ENCODE data around the gene CYTH2. TPM values are rescaled to one million over a fixed set of nuclear protein-coding genes. Genes with fewer than 3 reads are reported as not detected.

Gene CYTH2
- total RNA-seq, 3 donors from 2014 or later = 30.7 to 36.2 (median 31.5) TPM

- Mint-ChIP-seq H3K4me1 (ENCODE audit: low read depth) (no peaks in the 10 kb centered on the region), H3K36me3 (ENCODE audit: insufficient read depth) (peaks cover 18% of the 10 kb centered on the region), H3K4me3 (no peak overlapping the region), H3K27me3 (ENCODE audit: low read depth) (no peaks in the 10 kb centered on the region), H3K9me3 (no peaks in the 10 kb centered on the region)
- DNase-seq (no peak), ATAC-seq (peak; percentile 32 to 46)
Measured at GRCh38 chr19:48461982-48462655, 7.0 kb upstream of the CYTH2 start.

DNA sequence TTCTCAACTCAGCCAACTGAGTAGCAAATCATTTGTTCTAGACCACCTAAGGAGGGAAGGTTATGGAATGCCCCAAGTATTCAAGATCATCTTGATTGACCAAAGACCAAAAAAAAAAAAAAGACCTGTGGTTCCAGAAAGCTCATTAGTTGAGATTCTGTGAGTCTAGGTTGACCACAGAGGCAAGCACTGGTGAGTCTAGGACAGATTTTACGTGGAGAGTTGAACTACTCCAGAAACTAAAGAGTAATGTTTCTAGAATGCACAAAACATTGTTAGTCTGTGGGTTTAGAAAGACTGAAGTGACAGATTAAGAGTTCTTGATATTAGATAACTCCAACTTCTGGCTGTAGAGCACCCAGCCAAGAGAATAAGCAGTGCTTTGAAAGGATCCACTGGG is 4.0 kb upstream of the CYTH2 start:
- H3K36me3 Mint-ChIP-seq (ENCODE audit: insufficient read depth) = peaks cover 7% of the 10 kb centered on the region
- ATAC-seq = no peak
- H3K4me3 Mint-ChIP-seq = no peak overlapping the region
- DNase-seq = no peak
- no peaks in the 10 kb centered on the region for H3K9me3 Mint-ChIP-seq
- peaks cover 15% of the 10 kb centered on the region for H3K4me1 Mint-ChIP-seq (ENCODE audit: low read depth)
- no peaks in the 10 kb centered on the region for H3K27me3 Mint-ChIP-seq (ENCODE audit: low read depth)

DNA sequence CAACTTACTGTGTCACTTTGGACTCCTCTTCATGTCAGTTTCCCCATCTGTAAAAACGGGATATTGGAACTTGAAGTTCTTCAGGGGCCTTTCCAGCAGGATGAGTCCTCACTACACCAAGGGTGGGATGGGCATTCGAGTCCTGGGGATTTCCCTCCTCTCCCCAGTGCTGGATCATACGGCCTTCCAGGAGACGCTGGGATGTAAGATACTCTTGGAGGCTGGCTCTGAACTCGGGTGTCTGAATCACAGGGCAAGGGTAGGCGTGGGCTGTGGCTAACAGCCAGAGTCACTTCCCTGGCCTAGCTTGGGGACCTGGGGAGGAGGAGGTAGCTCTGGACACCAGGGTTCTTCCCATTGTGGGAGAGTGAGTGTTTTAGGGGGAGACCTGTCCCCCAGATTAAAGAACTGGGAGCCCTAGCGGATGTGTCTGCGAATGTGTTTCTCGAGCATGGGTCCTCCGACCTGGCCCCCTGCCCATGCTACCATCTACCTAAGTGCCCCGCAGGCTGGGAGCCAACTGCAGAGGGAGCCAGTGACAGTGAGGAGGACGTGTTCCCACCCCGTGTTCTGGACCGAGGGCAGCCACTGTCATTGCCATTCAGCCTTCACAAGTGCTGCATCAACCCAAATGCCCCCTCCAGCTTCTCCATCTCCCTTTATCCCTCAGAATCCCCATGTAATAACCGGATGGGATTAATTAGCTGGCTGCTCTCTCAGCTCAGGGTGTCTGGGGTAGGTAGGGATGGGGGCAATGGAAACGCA is 2.4 kb upstream of the CYTH2 start:
- Mint-ChIP-seq H3K4me1 (ENCODE audit: low read depth) (peaks cover 20% of the 10 kb centered on the region), H3K27me3 (ENCODE audit: low read depth) (no peaks in the 10 kb centered on the region), H3K9me3 (no peaks in the 10 kb centered on the region), H3K36me3 (ENCODE audit: insufficient read depth) (peaks cover 9% of the 10 kb centered on the region), H3K4me3 (no peak overlapping the region)
- DNase-seq (no peak), ATAC-seq (no peak)

- H3K9me3 Mint-ChIP-seq = no peaks in the 10 kb centered on the region
- peak overlapping the region; percentile 93 for H3K4me3 Mint-ChIP-seq
Measured at GRCh38 chr19:48468772-48469288, 339 bp upstream of the CYTH2 start.

GRCh38 chr19:48469934-48470680 is 938 bp downstream of the CYTH2 start:
- H3K4me3 Mint-ChIP-seq = peak overlapping the region; percentile 93
- H3K36me3 Mint-ChIP-seq (ENCODE audit: insufficient read depth) = peaks cover 11% of the 10 kb centered on the region
- no peaks in the 10 kb centered on the region for H3K27me3 Mint-ChIP-seq (ENCODE audit: low read depth)
- DNase-seq = no peak
- ATAC-seq = no peak
- H3K4me1 Mint-ChIP-seq (ENCODE audit: low read depth) = peaks cover 22% of the 10 kb centered on the region
- no peaks in the 10 kb centered on the region for H3K9me3 Mint-ChIP-seq

More at GRCh38 chr19:48468772-48469288, 339 bp upstream of the CYTH2 start:
- Mint-ChIP-seq H3K4me1 (ENCODE audit: low read depth) (peaks cover 20% of the 10 kb centered on the region), H3K36me3 (ENCODE audit: insufficient read depth) (peaks cover 9% of the 10 kb centered on the region), H3K27me3 (ENCODE audit: low read depth) (no peaks in the 10 kb centered on the region)
- ATAC-seq = peak; percentile 91 to 93
- peak; percentile 99 for DNase-seq

GRCh38 chr19:48470856-48471255 is 1.7 kb downstream of the CYTH2 start:
- no peak for DNase-seq
- H3K9me3 Mint-ChIP-seq = no peaks in the 10 kb centered on the region
- ATAC-seq = no peak

GRCh38 chr19:48471836-48472235 is 2.7 kb downstream of the CYTH2 start:
- H3K4me1 Mint-ChIP-seq (ENCODE audit: low read depth) = peaks cover 22% of the 10 kb centered on the region
- no peaks in the 10 kb centered on the region for H3K9me3 Mint-ChIP-seq

More at GRCh38 chr19:48470856-48471255, 1.7 kb downstream of the CYTH2 start:
- peaks cover 12% of the 10 kb centered on the region for H3K36me3 Mint-ChIP-seq (ENCODE audit: insufficient read depth)
- H3K4me3 Mint-ChIP-seq = peak overlapping the region; percentile 93
- H3K27me3 Mint-ChIP-seq (ENCODE audit: low read depth) = no peaks in the 10 kb centered on the region
- peaks cover 22% of the 10 kb centered on the region for H3K4me1 Mint-ChIP-seq (ENCODE audit: low read depth)

GRCh38 chr19:48473161-48473966 is 4.2 kb downstream of the CYTH2 start:
- Mint-ChIP-seq H3K4me1 (ENCODE audit: low read depth) (peaks cover 16% of the 10 kb centered on the region), H3K4me3 (no peak overlapping the region)

More at GRCh38 chr19:48471836-48472235, 2.7 kb downstream of the CYTH2 start:
- Mint-ChIP-seq H3K36me3 (ENCODE audit: insufficient read depth) (peaks cover 12% of the 10 kb centered on the region), H3K27me3 (ENCODE audit: low read depth) (no peaks in the 10 kb centered on the region), H3K4me3 (no peak overlapping the region)
- ATAC-seq = no peak
- DNase-seq = no peak

GRCh38 chr19:48474084-48474592 is 5.0 kb downstream of the CYTH2 start:
- no peak for ATAC-seq
- no peak for DNase-seq
- Mint-ChIP-seq H3K4me1 (ENCODE audit: low read depth) (peaks cover 12% of the 10 kb centered on the region), H3K27me3 (ENCODE audit: low read depth) (no peaks in the 10 kb centered on the region), H3K4me3 (no peak overlapping the region), H3K9me3 (no peaks in the 10 kb centered on the region), H3K36me3 (ENCODE audit: insufficient read depth) (peaks cover 12% of the 10 kb centered on the region)

More at GRCh38 chr19:48473161-48473966, 4.2 kb downstream of the CYTH2 start:
- Mint-ChIP-seq H3K36me3 (ENCODE audit: insufficient read depth) (peaks cover 12% of the 10 kb centered on the region), H3K27me3 (ENCODE audit: low read depth) (no peaks in the 10 kb centered on the region), H3K9me3 (no peaks in the 10 kb centered on the region)
- no peak for ATAC-seq
- DNase-seq = no peak

- H3K4me1 Mint-ChIP-seq (ENCODE audit: low read depth) = peaks cover 7% of the 10 kb centered on the region
- no peaks in the 10 kb centered on the region for H3K9me3 Mint-ChIP-seq
- H3K4me3 Mint-ChIP-seq = no peak overlapping the region
- no peak for ATAC-seq
- no peaks in the 10 kb centered on the region for H3K27me3 Mint-ChIP-seq (ENCODE audit: low read depth)
- no peak for DNase-seq
- H3K36me3 Mint-ChIP-seq (ENCODE audit: insufficient read depth) = peaks cover 14% of the 10 kb centered on the region
Measured at GRCh38 chr19:48475369-48476068, 6.3 kb downstream of the CYTH2 start.

- Mint-ChIP-seq H3K36me3 (ENCODE audit: insufficient read depth) (peaks cover 11% of the 10 kb centered on the region), H3K4me3 (no peak overlapping the region), H3K27me3 (ENCODE audit: low read depth) (no peaks in the 10 kb centered on the region), H3K4me1 (ENCODE audit: low read depth) (peaks cover 9% of the 10 kb centered on the region), H3K9me3 (no peaks in the 10 kb centered on the region)
- DNase-seq = no peak
- ATAC-seq = no peak
Measured at GRCh38 chr19:48476176-48476575, 7.0 kb downstream of the CYTH2 start.

DNA sequence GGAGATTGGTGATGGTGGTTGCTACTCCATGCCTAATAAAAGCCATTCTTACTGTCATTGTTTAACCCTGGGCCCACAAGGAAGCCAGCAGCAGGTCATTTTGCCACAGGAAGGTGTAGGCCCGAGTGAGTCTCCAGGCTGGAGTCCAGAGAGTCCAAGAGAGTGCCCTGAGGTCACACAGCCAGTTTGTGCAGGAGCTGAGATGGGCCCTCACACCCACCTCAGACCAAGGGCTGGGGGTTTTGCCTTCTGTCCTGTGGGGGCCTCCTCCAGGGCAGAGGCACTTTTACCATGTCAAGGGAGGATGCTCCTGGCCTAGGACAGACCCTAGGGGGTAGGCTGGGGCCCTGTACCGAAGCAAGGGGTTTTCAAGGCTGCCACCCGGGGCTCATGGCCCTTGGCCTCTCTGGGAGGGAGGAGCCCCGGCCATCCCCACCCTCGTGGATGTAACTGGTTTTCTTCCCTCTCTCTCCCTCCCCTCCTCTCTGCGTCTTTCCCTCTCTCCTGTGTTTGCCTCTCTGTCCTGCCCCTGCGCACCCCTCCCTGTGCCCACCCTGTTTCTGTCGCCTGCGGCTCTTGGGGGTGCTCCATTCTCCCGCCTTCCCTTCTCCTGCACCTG is 8.0 kb downstream of the CYTH2 start:
- H3K36me3 Mint-ChIP-seq (ENCODE audit: insufficient read depth) = peaks cover 11% of the 10 kb centered on the region

More for the DNA sequence above, 8.0 kb downstream of the CYTH2 start:
- DNase-seq = no peak
- peaks cover 16% of the 10 kb centered on the region for H3K4me1 Mint-ChIP-seq (ENCODE audit: low read depth)
- H3K27me3 Mint-ChIP-seq (ENCODE audit: low read depth) = no peaks in the 10 kb centered on the region
- no peaks in the 10 kb centered on the region for H3K9me3 Mint-ChIP-seq
- no peak for ATAC-seq
- H3K4me3 Mint-ChIP-seq = no peak overlapping the region
